ENCODE results near the gene CPT1A.

CPT1A gene

GRCh38 chr11:68852628-68853027, 10.9 kb upstream of the CPT1A start:
- no peak for DNase-seq

GRCh38 chr11:68848429-68848828, 6.7 kb upstream of the CPT1A start:
- DNase-seq: no peak

GRCh38 chr11:68847395-68847794, 5.7 kb upstream of the CPT1A start:
- no peak for DNase-seq

- no peak for DNase-seq
Observed at GRCh38 chr11:68845351-68846002, 3.8 kb upstream of the CPT1A start.

- no peak for DNase-seq
Observed at GRCh38 chr11:68844801-68845200, 3.1 kb upstream of the CPT1A start.

- no peak for DNase-seq
Observed at GRCh38 chr11:68844376-68844775, 2.7 kb upstream of the CPT1A start.

GRCh38 chr11:68843703-68844312, 2.1 kb upstream of the CPT1A start:
- peak; percentile 60 for DNase-seq

GRCh38 chr11:68843052-68843561, 1.4 kb upstream of the CPT1A start:
- peak; percentile 60 for DNase-seq

GRCh38 chr11:68842427-68843051, 823 bp upstream of the CPT1A start:
- no peak for DNase-seq

GRCh38 chr11:68840661-68841653, 759 bp downstream of the CPT1A start:
- peak; percentile 65 for DNase-seq

- DNase-seq: peak; percentile 56
Observed at GRCh38 chr11:68839911-68840641, 1.6 kb downstream of the CPT1A start.

GRCh38 chr11:68839054-68839865, 2.5 kb downstream of the CPT1A start:
- DNase-seq: peak; percentile 96

- DNase-seq: peak; percentile 53
Observed at GRCh38 chr11:68838572-68838964, 3.1 kb downstream of the CPT1A start.

GRCh38 chr11:68837583-68838571, 3.8 kb downstream of the CPT1A start:
- no peak for DNase-seq

GRCh38 chr11:68835749-68836148, 6.0 kb downstream of the CPT1A start:
- no peak for DNase-seq

- no peak for DNase-seq
Observed at GRCh38 chr11:68835328-68835727, 6.4 kb downstream of the CPT1A start.

GRCh38 chr11:68832476-68833181, 9.1 kb downstream of the CPT1A start:
- no peak for DNase-seq

- no peak for DNase-seq
Observed at GRCh38 chr11:68831124-68831523, 10.6 kb downstream of the CPT1A start.

- DNase-seq: no peak
Observed at GRCh38 chr11:68829581-68829980, 12.1 kb downstream of the CPT1A start.
